GM13976 (cell line): ENCODE results near the gene CXCR5.

ENCODE experiments used
- DNase-seq: peaks from one replicate; pipeline ENCODE4 v3.0.0; 2012; ENCODE audit warnings: low spot score
- in situ Hi-C: fragments of 300-500 bp; cut with MboI; formaldehyde crosslinking; loops from one replicate; pipeline ENCODE4 v1.12.0; 2022; ENCODE audit warnings: low sequenced_read_pairs, mixed read lengths, inconsistent platforms; ENCODE audit not compliant: unreplicated experiment
- TF ChIP-seq, protein P1 (sequence below): IDR thresholded peaks from 2 replicates; pipeline ENCODE4 v1.5.1; 2012; ENCODE audit warnings: borderline replicate concordance, mild to moderate bottlenecking; ENCODE audit not compliant: insufficient read depth; ENCODE audit errors: extremely low read depth, missing control alignments, control extremely low read depth

CXCR5 gene

DNA sequence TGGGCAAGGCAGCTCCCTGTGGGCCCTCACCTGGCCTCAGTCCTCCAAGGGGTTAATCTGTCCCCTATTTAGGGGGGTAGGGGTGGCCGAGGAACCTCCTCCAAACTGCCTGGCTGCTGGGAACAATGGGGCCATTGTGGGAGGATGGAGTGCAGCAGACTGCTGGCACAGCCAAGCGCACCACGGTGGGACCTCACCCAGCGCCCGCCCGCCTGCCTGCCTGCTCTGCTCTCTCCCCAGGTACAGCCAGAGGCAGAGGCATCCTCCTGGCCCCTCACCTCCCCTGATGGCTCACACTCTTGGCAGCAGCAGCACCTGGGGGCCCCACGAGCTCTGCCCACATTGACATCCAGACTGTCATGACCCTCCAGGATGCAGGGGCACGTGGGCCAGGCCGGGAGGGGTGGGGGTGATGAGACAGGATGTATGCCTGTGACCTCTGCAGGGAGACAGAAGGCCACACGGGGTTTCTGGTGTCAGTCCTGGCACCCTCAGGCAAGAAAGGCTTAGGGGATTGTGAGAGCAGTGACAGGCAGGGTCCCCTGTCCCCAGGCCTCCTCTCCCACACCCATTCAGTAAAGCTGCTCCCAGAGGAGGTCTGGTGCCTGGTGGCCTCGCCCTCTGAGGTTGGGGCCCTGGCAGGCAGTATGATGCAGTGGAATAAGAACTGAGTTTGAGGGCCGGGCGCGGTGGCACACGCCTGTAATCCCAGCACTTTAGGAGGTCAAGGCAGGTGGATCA, 30.7 kb downstream of the CXCR5 start:
- TF ChIP-seq, protein P1, sequence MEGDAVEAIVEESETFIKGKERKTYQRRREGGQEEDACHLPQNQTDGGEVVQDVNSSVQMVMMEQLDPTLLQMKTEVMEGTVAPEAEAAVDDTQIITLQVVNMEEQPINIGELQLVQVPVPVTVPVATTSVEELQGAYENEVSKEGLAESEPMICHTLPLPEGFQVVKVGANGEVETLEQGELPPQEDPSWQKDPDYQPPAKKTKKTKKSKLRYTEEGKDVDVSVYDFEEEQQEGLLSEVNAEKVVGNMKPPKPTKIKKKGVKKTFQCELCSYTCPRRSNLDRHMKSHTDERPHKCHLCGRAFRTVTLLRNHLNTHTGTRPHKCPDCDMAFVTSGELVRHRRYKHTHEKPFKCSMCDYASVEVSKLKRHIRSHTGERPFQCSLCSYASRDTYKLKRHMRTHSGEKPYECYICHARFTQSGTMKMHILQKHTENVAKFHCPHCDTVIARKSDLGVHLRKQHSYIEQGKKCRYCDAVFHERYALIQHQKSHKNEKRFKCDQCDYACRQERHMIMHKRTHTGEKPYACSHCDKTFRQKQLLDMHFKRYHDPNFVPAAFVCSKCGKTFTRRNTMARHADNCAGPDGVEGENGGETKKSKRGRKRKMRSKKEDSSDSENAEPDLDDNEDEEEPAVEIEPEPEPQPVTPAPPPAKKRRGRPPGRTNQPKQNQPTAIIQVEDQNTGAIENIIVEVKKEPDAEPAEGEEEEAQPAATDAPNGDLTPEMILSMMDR, result no peak
- no peak for DNase-seq
- in situ Hi-C loops, result no loop called here

DNA sequence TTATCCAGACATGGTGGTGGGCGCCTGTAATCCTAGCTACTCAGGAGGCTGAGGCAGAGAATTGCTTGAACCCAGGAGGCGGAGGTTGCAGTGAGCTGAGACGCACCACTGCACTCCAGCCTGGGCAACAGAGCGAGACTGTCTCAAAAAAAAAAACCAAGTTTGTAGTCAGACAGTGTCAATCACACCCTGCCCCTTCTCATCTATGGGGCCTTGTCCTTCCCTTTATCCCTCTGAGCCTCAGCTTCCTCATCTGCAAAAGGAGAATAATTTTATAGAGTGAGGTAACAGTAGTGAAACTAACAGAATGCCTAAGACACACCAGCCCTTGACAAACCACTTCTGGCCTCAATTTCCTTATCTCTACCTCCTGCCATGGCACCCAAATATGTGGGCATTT, 31.3 kb downstream of the CXCR5 start:
- in situ Hi-C loops, result no loop called here
- TF ChIP-seq, protein P1, result no peak
- no peak for DNase-seq

DNA sequence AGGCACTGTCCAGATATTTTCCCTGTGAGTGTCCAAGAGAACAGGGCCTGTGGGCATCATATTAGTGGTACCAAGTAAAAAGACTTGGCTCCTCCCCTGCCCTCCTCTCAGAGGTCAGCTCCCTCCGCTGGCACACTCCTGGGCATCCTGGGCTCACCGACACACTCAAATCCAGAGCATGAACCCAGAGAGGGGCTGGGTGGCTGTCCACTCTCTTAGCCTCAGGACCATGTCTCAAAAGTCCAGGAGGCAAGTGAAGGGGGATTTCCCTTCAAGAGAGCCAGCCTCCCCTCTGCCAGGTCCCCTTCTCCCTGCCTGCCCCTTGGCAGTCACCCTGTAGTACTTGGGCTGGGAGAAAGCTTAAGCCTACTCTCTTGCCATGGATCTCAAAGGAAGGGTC, 31.7 kb downstream of the CXCR5 start:
- in situ Hi-C loops, result no loop called here
- no peak for DNase-seq
- TF ChIP-seq, protein P1, result no peak

DNA sequence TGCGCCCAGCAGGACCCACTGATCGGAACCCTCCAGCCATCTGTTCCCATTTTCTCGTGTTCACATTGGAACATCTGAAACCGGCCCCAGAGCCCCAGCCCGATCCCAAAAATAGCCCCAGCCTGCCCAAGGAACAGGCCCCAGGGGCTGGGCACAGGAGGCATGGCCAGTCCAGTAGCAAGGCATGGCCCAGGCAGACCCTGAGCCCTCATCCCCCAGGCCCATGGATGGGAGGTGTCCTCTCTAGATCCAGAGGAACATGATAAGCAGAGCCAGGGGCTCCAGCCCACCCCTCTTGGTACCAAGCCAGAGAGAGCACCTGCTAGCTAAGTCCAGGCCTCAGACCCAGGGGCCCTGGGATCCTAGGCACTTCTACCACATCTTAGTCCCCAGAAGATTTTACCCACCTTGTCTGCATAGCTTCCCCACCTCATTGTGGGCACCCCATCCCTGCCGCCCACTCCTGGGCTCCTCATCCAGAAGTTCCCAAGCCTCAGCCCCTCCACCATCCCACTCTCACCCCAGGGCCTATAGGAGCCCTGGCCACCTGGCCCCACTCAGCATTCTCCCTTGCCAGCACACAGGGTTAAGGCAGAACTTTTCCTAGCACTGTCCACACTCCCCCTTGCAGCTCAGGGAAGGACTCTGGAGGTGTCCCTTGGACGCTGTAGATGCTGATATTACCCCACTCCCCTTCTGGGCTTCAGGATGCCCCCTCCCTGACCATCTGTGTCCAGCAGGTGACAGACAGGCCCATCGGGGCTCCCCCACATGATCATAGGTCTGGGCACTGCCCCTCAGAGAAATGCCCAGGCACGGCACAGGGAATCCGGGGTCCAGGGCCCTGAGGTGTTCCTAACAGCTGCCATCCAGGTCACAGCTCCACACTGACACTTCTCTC, 32.5 kb downstream of the CXCR5 start:
- in situ Hi-C loops, result no loop called here

DNA sequence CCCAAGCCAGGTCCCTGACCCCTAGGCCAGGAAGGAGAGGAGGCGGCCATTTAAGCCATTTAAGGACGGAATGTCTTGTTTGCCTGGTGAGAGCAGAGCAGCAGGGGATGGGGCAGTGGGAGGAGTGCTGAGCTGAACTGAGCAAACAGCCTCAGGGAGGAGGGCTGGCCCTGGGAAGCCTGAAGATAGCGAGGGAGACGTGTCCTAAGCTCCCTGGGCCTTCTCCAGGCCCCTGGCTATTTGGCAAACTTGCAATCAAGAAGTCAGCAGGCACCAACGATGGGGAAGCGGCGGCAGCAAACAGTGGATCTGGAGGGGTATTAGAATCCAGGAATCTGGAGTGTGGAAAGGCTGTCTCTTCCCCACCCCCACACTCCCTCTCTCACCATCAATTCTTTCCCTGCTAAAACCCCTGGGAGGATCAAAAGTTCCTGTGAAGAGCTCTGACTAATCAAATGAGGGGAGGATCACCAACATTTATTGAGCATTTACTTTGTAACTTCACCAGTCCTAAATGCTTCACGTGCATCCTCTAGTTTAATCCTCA, 33.2 kb downstream of the CXCR5 start:
- DNase-seq, result no peak
- TF ChIP-seq, protein P1, result no peak
- in situ Hi-C loops, result no loop called here

More for the DNA sequence above, 32.5 kb downstream of the CXCR5 start:
- no peak for DNase-seq
- TF ChIP-seq, protein P1, result no peak

DNA sequence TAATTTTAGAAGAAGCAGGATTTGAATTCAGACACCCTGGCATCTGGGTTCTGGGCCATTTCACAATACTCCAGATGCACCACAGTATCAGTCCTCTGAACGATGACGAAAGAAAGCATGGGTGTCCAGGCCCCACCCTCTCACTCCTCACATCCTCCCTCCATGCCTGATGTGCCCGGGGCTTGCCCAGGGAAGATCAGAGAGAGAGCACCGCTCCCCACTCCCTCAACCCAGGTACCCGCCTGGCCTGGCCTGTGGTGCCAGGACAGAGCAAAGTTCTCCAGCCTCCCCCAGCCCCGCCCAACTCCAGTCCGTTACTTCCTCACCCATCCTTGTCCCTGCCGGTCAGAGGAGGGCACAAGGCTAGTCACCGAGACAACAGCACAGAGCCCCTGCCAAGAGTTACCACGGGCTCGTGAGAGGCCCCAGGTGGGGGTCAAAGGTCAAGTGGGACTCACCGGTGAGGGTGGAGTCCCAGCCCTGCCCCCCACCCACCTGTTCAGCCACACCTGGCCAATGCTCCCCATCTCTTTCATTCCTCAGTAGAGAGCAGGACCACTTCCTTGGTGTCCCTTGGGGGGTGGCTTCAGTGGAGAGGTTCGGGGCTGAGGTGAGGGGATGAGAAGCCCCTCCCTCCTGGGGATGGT, 33.9 kb downstream of the CXCR5 start:
- in situ Hi-C loops, result no loop called here
- TF ChIP-seq, protein P1, result no peak

More for the DNA sequence above, 33.9 kb downstream of the CXCR5 start:
- no peak for DNase-seq
